Measurements from ENCODE around the gene ATP1B3.
A peak's percentile ranks its signal among the peaks of the same experiment; 100 is the strongest.

The ATP1B3 gene

GRCh38 chr3:141860086-141860669 is 16.3 kb upstream of the ATP1B3 start:
- H3K27me3 ChIP-seq (ENCODE audit: control insufficient read depth in 5 of 5, insufficient read depth in 4 of 5, low read length in 5 of 5): no peaks in the 10 kb centered on the region
- no peak overlapping the region for H3K4me3 ChIP-seq (ENCODE audit: low read depth in 1 of 5, low read length in 5 of 5)
- H3K4me1 ChIP-seq (ENCODE audit: control insufficient read depth in 5 of 5, insufficient read depth in 5 of 5, low read length in 5 of 5): peaks cover 0 to 18% (median 4%) of the 10 kb centered on the region in 5 donors
- no peaks in the 10 kb centered on the region for H3K36me3 ChIP-seq (ENCODE audit: control insufficient read depth in 5 of 5, insufficient read depth in 5 of 5, low read length in 5 of 5)
- H3K9me3 ChIP-seq (ENCODE audit: control insufficient read depth in 5 of 5, low read length in 5 of 5): no peaks in the 10 kb centered on the region
- no peak overlapping the region for H3K27ac ChIP-seq (ENCODE audit: low read depth, low read length)
- H3K9ac ChIP-seq (ENCODE audit: low read length in 5 of 5): no peak overlapping the region

DNA sequence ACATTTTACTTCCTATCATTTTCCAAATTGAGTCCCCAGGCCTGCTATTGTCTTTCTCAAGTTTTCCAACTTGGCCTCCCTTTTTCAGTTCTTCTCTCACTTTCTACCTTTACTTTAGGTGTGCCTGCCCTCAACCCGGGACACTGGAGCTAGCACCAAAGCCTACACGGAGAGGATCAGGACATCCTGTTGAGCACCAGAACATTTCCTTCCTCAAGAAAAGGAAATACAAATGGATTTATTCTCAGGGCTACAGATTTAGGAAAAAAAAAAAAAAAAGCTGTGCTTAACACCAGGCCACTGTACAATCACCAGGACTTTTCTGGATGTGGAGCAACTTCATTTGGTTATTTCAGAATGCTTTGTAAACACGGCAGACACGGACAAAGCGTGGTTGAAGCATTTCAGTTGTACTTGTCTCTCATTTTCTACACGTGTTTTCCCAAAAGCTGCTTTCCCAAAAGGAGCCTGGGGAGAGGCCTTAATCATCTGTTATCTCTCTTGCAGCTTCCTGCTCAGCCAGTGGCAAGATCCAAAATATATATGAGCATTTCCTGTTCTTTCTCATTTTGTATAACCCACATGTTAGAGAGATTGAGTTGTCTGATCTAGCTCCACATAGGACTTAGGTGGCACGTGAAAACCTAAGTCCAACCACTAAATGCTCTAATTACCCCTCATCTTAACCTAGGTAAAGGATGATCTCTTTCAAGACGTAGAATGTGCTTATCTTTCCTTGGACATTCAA is 15.5 kb upstream of the ATP1B3 start:
- Histone ChIP-seq H3K27ac (ENCODE audit: low read depth, low read length) (no peak overlapping the region), H3K4me1 (ENCODE audit: control insufficient read depth in 5 of 5, insufficient read depth in 5 of 5, low read length in 5 of 5) (peaks cover 0 to 18% (median 4%) of the 10 kb centered on the region in 5 donors)

DNA sequence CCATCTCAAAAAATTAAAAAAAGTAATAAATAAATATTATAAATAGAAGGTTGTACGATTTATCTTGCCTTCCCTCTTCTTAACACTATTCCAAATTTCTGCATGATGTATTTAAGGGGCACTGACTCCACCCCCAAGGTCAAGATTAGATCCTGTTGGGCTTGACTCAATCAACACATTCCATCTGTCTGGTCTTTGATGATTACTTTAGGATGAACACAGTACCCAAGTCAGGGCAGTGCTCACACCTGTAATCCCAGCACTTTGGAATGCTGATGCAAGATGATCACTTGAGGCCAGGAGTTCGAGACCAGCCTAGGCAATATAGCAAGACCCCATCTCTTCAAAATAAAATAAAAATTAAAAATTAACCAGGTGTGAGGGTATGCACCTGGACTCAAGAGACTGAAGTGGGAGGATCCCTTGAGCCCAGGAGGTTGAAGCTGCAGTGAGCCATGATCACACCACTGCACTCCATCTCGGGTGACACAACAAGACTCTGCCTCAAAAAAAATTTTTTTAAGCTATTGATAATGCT is 14.1 kb upstream of the ATP1B3 start:
- Histone ChIP-seq H3K36me3 (ENCODE audit: control insufficient read depth in 5 of 5, insufficient read depth in 5 of 5, low read length in 5 of 5) (no peaks in the 10 kb centered on the region), H3K9ac (ENCODE audit: low read length in 5 of 5) (no peak overlapping the region), H3K9me3 (ENCODE audit: control insufficient read depth in 5 of 5, low read length in 5 of 5) (no peaks in the 10 kb centered on the region), H3K4me3 (ENCODE audit: low read depth in 1 of 5, low read length in 5 of 5) (no peak overlapping the region), H3K27ac (ENCODE audit: low read depth, low read length) (no peak overlapping the region), H3K27me3 (ENCODE audit: control insufficient read depth in 5 of 5, insufficient read depth in 4 of 5, low read length in 5 of 5) (no peaks in the 10 kb centered on the region), H3K4me1 (ENCODE audit: control insufficient read depth in 5 of 5, insufficient read depth in 5 of 5, low read length in 5 of 5) (peaks cover 0 to 18% (median 4%) of the 10 kb centered on the region in 5 donors)

More for the DNA sequence above, 15.5 kb upstream of the ATP1B3 start:
- Histone ChIP-seq H3K9me3 (ENCODE audit: control insufficient read depth in 5 of 5, low read length in 5 of 5) (no peaks in the 10 kb centered on the region), H3K27me3 (ENCODE audit: control insufficient read depth in 5 of 5, insufficient read depth in 4 of 5, low read length in 5 of 5) (no peaks in the 10 kb centered on the region), H3K36me3 (ENCODE audit: control insufficient read depth in 5 of 5, insufficient read depth in 5 of 5, low read length in 5 of 5) (no peaks in the 10 kb centered on the region), H3K4me3 (ENCODE audit: low read depth in 1 of 5, low read length in 5 of 5) (no peak overlapping the region), H3K9ac (ENCODE audit: low read length in 5 of 5) (no peak overlapping the region)

DNA sequence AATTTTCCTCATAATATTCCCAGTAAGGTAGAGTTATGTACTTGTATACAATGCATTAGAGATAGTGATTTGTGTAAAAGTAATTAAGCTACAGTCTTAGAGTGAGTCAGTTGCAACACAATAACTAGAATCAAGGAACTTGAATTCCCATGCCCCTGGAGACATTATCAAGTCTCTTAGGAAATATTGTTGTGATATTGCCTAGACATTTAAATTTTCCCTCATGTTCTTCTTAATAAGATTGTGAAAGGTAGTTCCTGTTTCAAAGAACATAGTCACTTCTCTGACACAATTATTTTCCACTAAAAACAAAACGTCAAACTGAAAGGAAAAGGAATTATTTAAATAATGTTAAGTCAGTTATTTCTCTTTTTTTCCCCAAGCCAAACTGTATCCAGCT is 13.0 kb upstream of the ATP1B3 start:
- Histone ChIP-seq H3K27me3 (ENCODE audit: control insufficient read depth in 5 of 5, insufficient read depth in 4 of 5, low read length in 5 of 5) (no peaks in the 10 kb centered on the region), H3K9me3 (ENCODE audit: control insufficient read depth in 5 of 5, low read length in 5 of 5) (no peaks in the 10 kb centered on the region), H3K27ac (ENCODE audit: low read depth, low read length) (no peak overlapping the region), H3K9ac (ENCODE audit: low read length in 5 of 5) (peak overlapping the region in 1 of 5 donors; percentile 21), H3K4me1 (ENCODE audit: control insufficient read depth in 5 of 5, insufficient read depth in 5 of 5, low read length in 5 of 5) (peaks cover 0 to 18% (median 4%) of the 10 kb centered on the region in 5 donors), H3K36me3 (ENCODE audit: control insufficient read depth in 5 of 5, insufficient read depth in 5 of 5, low read length in 5 of 5) (no peaks in the 10 kb centered on the region), H3K4me3 (ENCODE audit: low read depth in 1 of 5, low read length in 5 of 5) (no peak overlapping the region)

DNA sequence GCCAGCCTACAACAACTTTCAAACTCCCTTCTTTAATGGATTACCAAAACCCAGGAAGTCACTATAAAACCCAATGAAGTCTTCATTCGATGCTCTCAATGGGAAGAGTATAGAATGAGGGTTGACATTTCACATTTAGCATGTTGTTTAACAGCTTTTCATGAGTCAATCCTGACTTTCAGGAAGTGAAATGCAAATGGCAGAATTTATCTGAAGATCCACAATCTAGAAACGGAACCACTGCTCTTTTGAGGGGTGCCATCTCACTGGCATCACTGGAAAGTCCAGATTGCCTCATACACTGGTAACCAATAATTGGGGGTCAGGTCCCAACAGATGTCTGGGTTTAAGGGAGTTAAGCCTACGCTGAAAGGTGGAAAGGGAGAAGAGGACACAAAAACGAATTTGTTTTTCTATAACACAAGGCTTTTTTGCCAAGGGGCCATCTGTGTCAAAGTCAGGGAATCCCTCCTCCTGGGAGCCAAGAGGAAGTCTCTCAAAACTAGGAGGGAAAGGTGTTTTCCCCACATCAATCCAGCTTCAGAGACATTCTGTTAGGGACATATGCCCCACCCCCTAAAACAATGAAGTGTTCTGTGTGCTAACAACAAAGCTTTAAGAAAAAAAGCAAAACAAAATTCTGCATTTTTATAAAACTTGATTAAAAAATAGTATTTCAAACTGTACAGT is 12.0 kb upstream of the ATP1B3 start:
- no peaks in the 10 kb centered on the region for H3K36me3 ChIP-seq (ENCODE audit: control insufficient read depth in 5 of 5, insufficient read depth in 5 of 5, low read length in 5 of 5)
- no peak overlapping the region for H3K4me3 ChIP-seq (ENCODE audit: low read depth in 1 of 5, low read length in 5 of 5)
- H3K9ac ChIP-seq (ENCODE audit: low read length in 5 of 5): no peak overlapping the region
- peaks cover 0 to 18% (median 4%) of the 10 kb centered on the region in 5 donors for H3K4me1 ChIP-seq (ENCODE audit: control insufficient read depth in 5 of 5, insufficient read depth in 5 of 5, low read length in 5 of 5)
- no peak overlapping the region for H3K27ac ChIP-seq (ENCODE audit: low read depth, low read length)
- H3K27me3 ChIP-seq (ENCODE audit: control insufficient read depth in 5 of 5, insufficient read depth in 4 of 5, low read length in 5 of 5): no peaks in the 10 kb centered on the region
- no peaks in the 10 kb centered on the region for H3K9me3 ChIP-seq (ENCODE audit: control insufficient read depth in 5 of 5, low read length in 5 of 5)

DNA sequence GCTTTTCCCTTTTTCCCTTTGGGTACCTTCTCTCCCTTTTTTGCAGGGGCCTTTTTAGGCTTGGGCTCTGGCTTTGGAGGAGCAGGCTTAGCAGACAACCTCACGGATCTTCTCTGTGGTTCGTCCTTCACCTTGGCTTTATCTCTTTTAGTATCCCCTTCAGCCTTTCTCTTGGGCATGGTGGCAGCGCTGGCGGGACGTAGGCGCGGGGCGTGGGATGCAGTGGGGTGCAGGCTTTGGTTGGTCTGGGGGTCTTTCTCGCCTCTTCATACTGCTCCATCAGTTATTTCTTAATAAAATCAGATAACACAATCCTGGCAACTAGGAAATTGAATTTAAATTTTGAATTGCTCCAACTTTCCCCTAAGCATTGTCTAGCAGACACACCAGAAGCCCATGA is 11.3 kb upstream of the ATP1B3 start:
- Histone ChIP-seq H3K27ac (ENCODE audit: low read depth, low read length) (no peak overlapping the region), H3K4me1 (ENCODE audit: control insufficient read depth in 5 of 5, insufficient read depth in 5 of 5, low read length in 5 of 5) (peaks cover 0 to 18% (median 4%) of the 10 kb centered on the region in 5 donors), H3K36me3 (ENCODE audit: control insufficient read depth in 5 of 5, insufficient read depth in 5 of 5, low read length in 5 of 5) (no peaks in the 10 kb centered on the region), H3K9me3 (ENCODE audit: control insufficient read depth in 5 of 5, low read length in 5 of 5) (no peaks in the 10 kb centered on the region), H3K4me3 (ENCODE audit: low read depth in 1 of 5, low read length in 5 of 5) (no peak overlapping the region), H3K27me3 (ENCODE audit: control insufficient read depth in 5 of 5, insufficient read depth in 4 of 5, low read length in 5 of 5) (no peaks in the 10 kb centered on the region), H3K9ac (ENCODE audit: low read length in 5 of 5) (no peak overlapping the region)

- no peaks in the 10 kb centered on the region for H3K9me3 ChIP-seq (ENCODE audit: control insufficient read depth in 5 of 5, low read length in 5 of 5)
These were observed 6.3 kb upstream of the ATP1B3 start for GRCh38 chr3:141870091-141870687.

GRCh38 chr3:141875374-141875892 is 1.0 kb upstream of the ATP1B3 start:
- H3K4me3 ChIP-seq (ENCODE audit: low read depth in 1 of 5, low read length in 5 of 5): peak overlapping the region; percentile 79 to 90 (median 85)
- peak overlapping the region; percentile 90 for H3K27ac ChIP-seq (ENCODE audit: low read depth, low read length)
- H3K27me3 ChIP-seq (ENCODE audit: control insufficient read depth in 5 of 5, insufficient read depth in 4 of 5, low read length in 5 of 5): no peaks in the 10 kb centered on the region
- peak overlapping the region; percentile 59 to 92 (median 86) for H3K9ac ChIP-seq (ENCODE audit: low read length in 5 of 5)
- no peaks in the 10 kb centered on the region for H3K9me3 ChIP-seq (ENCODE audit: control insufficient read depth in 5 of 5, low read length in 5 of 5)
- peaks cover 0 to 25% (median 25%) of the 10 kb centered on the region in 5 donors for H3K4me1 ChIP-seq (ENCODE audit: control insufficient read depth in 5 of 5, insufficient read depth in 5 of 5, low read length in 5 of 5)
- H3K36me3 ChIP-seq (ENCODE audit: control insufficient read depth in 5 of 5, insufficient read depth in 5 of 5, low read length in 5 of 5): no peaks in the 10 kb centered on the region

More at GRCh38 chr3:141870091-141870687, 6.3 kb upstream of the ATP1B3 start:
- Histone ChIP-seq H3K4me1 (ENCODE audit: control insufficient read depth in 5 of 5, insufficient read depth in 5 of 5, low read length in 5 of 5) (peaks cover 0 to 4% (median 3%) of the 10 kb centered on the region in 5 donors), H3K27me3 (ENCODE audit: control insufficient read depth in 5 of 5, insufficient read depth in 4 of 5, low read length in 5 of 5) (no peaks in the 10 kb centered on the region), H3K4me3 (ENCODE audit: low read depth in 1 of 5, low read length in 5 of 5) (no peak overlapping the region), H3K9ac (ENCODE audit: low read length in 5 of 5) (no peak overlapping the region), H3K27ac (ENCODE audit: low read depth, low read length) (no peak overlapping the region), H3K36me3 (ENCODE audit: control insufficient read depth in 5 of 5, insufficient read depth in 5 of 5, low read length in 5 of 5) (no peaks in the 10 kb centered on the region)

DNA sequence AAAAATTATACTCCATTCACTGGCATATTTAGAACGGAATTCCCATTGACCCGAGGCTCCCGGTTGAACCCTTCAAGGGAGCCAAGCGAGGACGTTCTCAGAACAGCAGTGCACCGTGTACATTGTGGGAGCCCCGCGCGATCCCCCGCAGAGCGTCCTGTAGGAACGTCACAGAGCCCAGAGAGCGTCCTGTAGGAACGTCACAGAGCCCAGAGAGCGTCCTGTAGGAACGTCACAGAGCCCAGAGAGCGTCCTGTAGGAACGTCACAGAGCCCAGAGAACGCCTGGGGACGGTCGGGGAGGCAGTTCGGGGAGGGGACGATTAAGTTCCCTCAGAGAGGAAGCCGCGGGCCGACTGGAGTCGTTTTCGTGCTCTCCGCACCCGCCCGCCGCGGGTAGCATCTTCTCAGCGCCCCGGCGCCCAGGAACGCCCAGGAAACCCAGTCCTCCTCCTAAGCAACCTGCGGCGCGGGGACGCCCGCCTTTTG is 506 bp upstream of the ATP1B3 start:
- H3K27ac ChIP-seq (ENCODE audit: low read depth, low read length): peak overlapping the region; percentile 90
- H3K4me1 ChIP-seq (ENCODE audit: control insufficient read depth in 5 of 5, insufficient read depth in 5 of 5, low read length in 5 of 5): peaks cover 0 to 25% (median 25%) of the 10 kb centered on the region in 5 donors
- H3K9ac ChIP-seq (ENCODE audit: low read length in 5 of 5): peak overlapping the region; percentile 59 to 92 (median 86)
- no peaks in the 10 kb centered on the region for H3K36me3 ChIP-seq (ENCODE audit: control insufficient read depth in 5 of 5, insufficient read depth in 5 of 5, low read length in 5 of 5)
- peak overlapping the region; percentile 79 to 90 (median 85) for H3K4me3 ChIP-seq (ENCODE audit: low read depth in 1 of 5, low read length in 5 of 5)
- H3K27me3 ChIP-seq (ENCODE audit: control insufficient read depth in 5 of 5, insufficient read depth in 4 of 5, low read length in 5 of 5): no peaks in the 10 kb centered on the region
- no peaks in the 10 kb centered on the region for H3K9me3 ChIP-seq (ENCODE audit: control insufficient read depth in 5 of 5, low read length in 5 of 5)
